ENCODE data around the gene RAB21.
A peak's percentile ranks its signal among the peaks of the same experiment; 100 is the strongest.

RAB21 gene

GRCh38 chr12:71754461-71755145, at the start of gene RAB21:
TSS of gene RAB21 (plus strand) at chr12:71754863. CDS start at chr12:71755130, 267 bp downstream.
- Histone ChIP-seq H3K36me3 (ENCODE audit: insufficient read depth, low read length) (peaks cover 29% of the 10 kb centered on the region), H3K4me1 (ENCODE audit: insufficient read depth, low read length) (peaks cover 14% of the 10 kb centered on the region), H3K4me3 (ENCODE audit: low read length) (peak within 1 kb of the TSS; percentile 98), H3K9me3 (ENCODE audit: low read length) (peaks cover 19% of the 10 kb centered on the region), H3K27me3 (ENCODE audit: insufficient read depth, low read length) (no peaks in the 10 kb centered on the region), H2AFZ (ENCODE audit: low read depth, low read length) (peak within 1 kb of the TSS; percentile 90)

- Histone ChIP-seq H2AFZ (ENCODE audit: low read depth, low read length) (no peak overlapping the region), H3K36me3 (ENCODE audit: insufficient read depth, low read length) (peaks cover 14% of the 10 kb centered on the region), H3K4me1 (ENCODE audit: insufficient read depth, low read length) (no peaks in the 10 kb centered on the region), H3K27me3 (ENCODE audit: insufficient read depth, low read length) (no peaks in the 10 kb centered on the region), H3K9me3 (ENCODE audit: low read length) (no peaks in the 10 kb centered on the region), H3K4me3 (ENCODE audit: low read length) (no peak overlapping the region)
These were observed 49.7 kb upstream of the RAB21 start for GRCh38 chr12:71704920-71705319.

- no peaks in the 10 kb centered on the region for H3K27me3 ChIP-seq (ENCODE audit: insufficient read depth, low read length)
- H2AFZ ChIP-seq (ENCODE audit: low read depth, low read length), result no peak overlapping the region
- no peaks in the 10 kb centered on the region for H3K36me3 ChIP-seq (ENCODE audit: insufficient read depth, low read length)
- no peaks in the 10 kb centered on the region for H3K9me3 ChIP-seq (ENCODE audit: low read length)
- no peak overlapping the region for H3K4me3 ChIP-seq (ENCODE audit: low read length)
- H3K4me1 ChIP-seq (ENCODE audit: insufficient read depth, low read length), result no peaks in the 10 kb centered on the region
These were observed 46.0 kb upstream of the RAB21 start for GRCh38 chr12:71708658-71709057.

GRCh38 chr12:71710276-71711125, 44.2 kb upstream of the RAB21 start:
- Histone ChIP-seq H3K4me3 (ENCODE audit: low read length) (no peak overlapping the region), H3K4me1 (ENCODE audit: insufficient read depth, low read length) (no peaks in the 10 kb centered on the region), H3K9me3 (ENCODE audit: low read length) (no peaks in the 10 kb centered on the region), H3K27me3 (ENCODE audit: insufficient read depth, low read length) (no peaks in the 10 kb centered on the region), H3K36me3 (ENCODE audit: insufficient read depth, low read length) (no peaks in the 10 kb centered on the region), H2AFZ (ENCODE audit: low read depth, low read length) (no peak overlapping the region)

- Histone ChIP-seq H3K4me1 (ENCODE audit: insufficient read depth, low read length) (no peaks in the 10 kb centered on the region), H3K9me3 (ENCODE audit: low read length) (no peaks in the 10 kb centered on the region), H3K36me3 (ENCODE audit: insufficient read depth, low read length) (no peaks in the 10 kb centered on the region), H3K27me3 (ENCODE audit: insufficient read depth, low read length) (no peaks in the 10 kb centered on the region), H2AFZ (ENCODE audit: low read depth, low read length) (no peak overlapping the region), H3K4me3 (ENCODE audit: low read length) (no peak overlapping the region)
These were observed 36.1 kb upstream of the RAB21 start for GRCh38 chr12:71718611-71719010.

GRCh38 chr12:71719647-71720370, 34.9 kb upstream of the RAB21 start:
- no peaks in the 10 kb centered on the region for H3K9me3 ChIP-seq (ENCODE audit: low read length)
- H3K4me3 ChIP-seq (ENCODE audit: low read length), result no peak overlapping the region
- H3K4me1 ChIP-seq (ENCODE audit: insufficient read depth, low read length), result no peaks in the 10 kb centered on the region
- no peak overlapping the region for H2AFZ ChIP-seq (ENCODE audit: low read depth, low read length)
- H3K27me3 ChIP-seq (ENCODE audit: insufficient read depth, low read length), result no peaks in the 10 kb centered on the region
- H3K36me3 ChIP-seq (ENCODE audit: insufficient read depth, low read length), result no peaks in the 10 kb centered on the region

GRCh38 chr12:71721783-71722505, 32.7 kb upstream of the RAB21 start:
- H3K9me3 ChIP-seq (ENCODE audit: low read length), result no peaks in the 10 kb centered on the region

GRCh38 chr12:71725011-71725410, 29.7 kb upstream of the RAB21 start:
- Histone ChIP-seq H3K9me3 (ENCODE audit: low read length) (no peaks in the 10 kb centered on the region), H2AFZ (ENCODE audit: low read depth, low read length) (no peak overlapping the region)

More at GRCh38 chr12:71721783-71722505, 32.7 kb upstream of the RAB21 start:
- H3K36me3 ChIP-seq (ENCODE audit: insufficient read depth, low read length), result no peaks in the 10 kb centered on the region
- no peaks in the 10 kb centered on the region for H3K27me3 ChIP-seq (ENCODE audit: insufficient read depth, low read length)
- no peak overlapping the region for H2AFZ ChIP-seq (ENCODE audit: low read depth, low read length)
- H3K4me3 ChIP-seq (ENCODE audit: low read length), result no peak overlapping the region
- H3K4me1 ChIP-seq (ENCODE audit: insufficient read depth, low read length), result no peaks in the 10 kb centered on the region

GRCh38 chr12:71726548-71726947, 28.1 kb upstream of the RAB21 start:
- H3K4me3 ChIP-seq (ENCODE audit: low read length), result no peak overlapping the region
- H2AFZ ChIP-seq (ENCODE audit: low read depth, low read length), result no peak overlapping the region
- no peaks in the 10 kb centered on the region for H3K9me3 ChIP-seq (ENCODE audit: low read length)
- H3K27me3 ChIP-seq (ENCODE audit: insufficient read depth, low read length), result no peaks in the 10 kb centered on the region
- H3K36me3 ChIP-seq (ENCODE audit: insufficient read depth, low read length), result no peaks in the 10 kb centered on the region
- H3K4me1 ChIP-seq (ENCODE audit: insufficient read depth, low read length), result no peaks in the 10 kb centered on the region

More at GRCh38 chr12:71725011-71725410, 29.7 kb upstream of the RAB21 start:
- H3K4me3 ChIP-seq (ENCODE audit: low read length), result no peak overlapping the region
- H3K27me3 ChIP-seq (ENCODE audit: insufficient read depth, low read length), result no peaks in the 10 kb centered on the region
- H3K4me1 ChIP-seq (ENCODE audit: insufficient read depth, low read length), result no peaks in the 10 kb centered on the region
- no peaks in the 10 kb centered on the region for H3K36me3 ChIP-seq (ENCODE audit: insufficient read depth, low read length)

GRCh38 chr12:71727958-71728357, 26.7 kb upstream of the RAB21 start:
- H3K4me1 ChIP-seq (ENCODE audit: insufficient read depth, low read length), result no peaks in the 10 kb centered on the region
- no peaks in the 10 kb centered on the region for H3K27me3 ChIP-seq (ENCODE audit: insufficient read depth, low read length)
- no peak overlapping the region for H3K4me3 ChIP-seq (ENCODE audit: low read length)
- no peaks in the 10 kb centered on the region for H3K9me3 ChIP-seq (ENCODE audit: low read length)
- H3K36me3 ChIP-seq (ENCODE audit: insufficient read depth, low read length), result no peaks in the 10 kb centered on the region
- no peak overlapping the region for H2AFZ ChIP-seq (ENCODE audit: low read depth, low read length)

GRCh38 chr12:71730936-71731335, 23.7 kb upstream of the RAB21 start:
- no peak overlapping the region for H2AFZ ChIP-seq (ENCODE audit: low read depth, low read length)
- H3K9me3 ChIP-seq (ENCODE audit: low read length), result no peaks in the 10 kb centered on the region
- no peak overlapping the region for H3K4me3 ChIP-seq (ENCODE audit: low read length)
- H3K27me3 ChIP-seq (ENCODE audit: insufficient read depth, low read length), result no peaks in the 10 kb centered on the region
- H3K36me3 ChIP-seq (ENCODE audit: insufficient read depth, low read length), result no peaks in the 10 kb centered on the region
- H3K4me1 ChIP-seq (ENCODE audit: insufficient read depth, low read length), result no peaks in the 10 kb centered on the region

GRCh38 chr12:71731439-71732356, 23.0 kb upstream of the RAB21 start:
- Histone ChIP-seq H3K4me3 (ENCODE audit: low read length) (no peak overlapping the region), H2AFZ (ENCODE audit: low read depth, low read length) (peak overlapping the region; percentile 32), H3K4me1 (ENCODE audit: insufficient read depth, low read length) (no peaks in the 10 kb centered on the region), H3K27me3 (ENCODE audit: insufficient read depth, low read length) (no peaks in the 10 kb centered on the region), H3K36me3 (ENCODE audit: insufficient read depth, low read length) (no peaks in the 10 kb centered on the region), H3K9me3 (ENCODE audit: low read length) (no peaks in the 10 kb centered on the region)
